ENCODE measurements around the gene KIAA1755.

Gene KIAA1755

GRCh38 chr20:38238829-38239228 is 21.7 kb downstream of the KIAA1755 start:
- no peak for DNase-seq

GRCh38 chr20:38237381-38237780 is 23.2 kb downstream of the KIAA1755 start:
- DNase-seq = no peak

GRCh38 chr20:38231531-38232121 is 28.9 kb downstream of the KIAA1755 start:
- no peak for DNase-seq

- no peak for DNase-seq
Observed at GRCh38 chr20:38230957-38231526, 29.5 kb downstream of the KIAA1755 start.

GRCh38 chr20:38230253-38230551 is 30.3 kb downstream of the KIAA1755 start:
- DNase-seq = no peak

GRCh38 chr20:38229376-38230252 is 30.9 kb downstream of the KIAA1755 start:
- no peak for DNase-seq

GRCh38 chr20:38228436-38228835 is 32.1 kb downstream of the KIAA1755 start:
- no peak for DNase-seq

- DNase-seq = no peak
Observed at GRCh38 chr20:38227420-38228360, 32.8 kb downstream of the KIAA1755 start.

- DNase-seq = peak in 1 of 2 experiments; percentile 28
Observed at GRCh38 chr20:38226553-38226952, 34.0 kb downstream of the KIAA1755 start.

- no peak for DNase-seq
Observed at GRCh38 chr20:38225900-38226263, 34.7 kb downstream of the KIAA1755 start.

GRCh38 chr20:38225240-38225899 is 35.2 kb downstream of the KIAA1755 start:
- no peak for DNase-seq

- DNase-seq = no peak
Observed at GRCh38 chr20:38224531-38224930, 36.0 kb downstream of the KIAA1755 start.

GRCh38 chr20:38223743-38224100 is 36.8 kb downstream of the KIAA1755 start:
- DNase-seq = no peak

GRCh38 chr20:38222923-38223742 is 37.4 kb downstream of the KIAA1755 start:
- no peak for DNase-seq

- peak; percentile 17 to 51 for DNase-seq
Observed at GRCh38 chr20:38222231-38222922, 38.2 kb downstream of the KIAA1755 start.

GRCh38 chr20:38221119-38221589 is 39.4 kb downstream of the KIAA1755 start:
- peak; percentile 53 to 71 for DNase-seq

- DNase-seq = no peak
Observed at GRCh38 chr20:38220587-38221118, 39.9 kb downstream of the KIAA1755 start.

- DNase-seq = no peak
Observed at GRCh38 chr20:38219006-38219950, 41.3 kb downstream of the KIAA1755 start.

GRCh38 chr20:38218566-38218885 is 42.0 kb downstream of the KIAA1755 start:
- no peak for DNase-seq

Data from NCI-H2081 (cell line).